Stimulated activated CD4-positive, alpha-beta T cell treated with anti-CD3 and anti-CD28 coated beads, Interleukin-12 subunit alpha, Interleukin-12 subunit beta, amount 100 ng/mL, for 48 hours (primary cell): ENCODE data around the gene CCDC152.
"Not testable (repeated sequence)": the region's sequence is repeated elsewhere in the genome, so short reads cannot be mapped to it uniquely, and the experiment has no call there.

Source experiments
- DNase-seq, 3 donors: peaks; one replicate each; pipeline ENCODE4 v3.0.0-alpha.2; 2020; ENCODE audit warnings: low read depth in 2 of 3, low spot score in 1 of 3

Gene CCDC152

GRCh38 chr5:42811591-42812446 is 55.2 kb downstream of the CCDC152 start, which contains the start of gene SELENOP:
Gene SELENOP, minus strand, starts transcription at chr5:42811892. Its CDS starts 3,539 bp downstream, at chr5:42808353.
- DNase-seq: no peak

DNA sequence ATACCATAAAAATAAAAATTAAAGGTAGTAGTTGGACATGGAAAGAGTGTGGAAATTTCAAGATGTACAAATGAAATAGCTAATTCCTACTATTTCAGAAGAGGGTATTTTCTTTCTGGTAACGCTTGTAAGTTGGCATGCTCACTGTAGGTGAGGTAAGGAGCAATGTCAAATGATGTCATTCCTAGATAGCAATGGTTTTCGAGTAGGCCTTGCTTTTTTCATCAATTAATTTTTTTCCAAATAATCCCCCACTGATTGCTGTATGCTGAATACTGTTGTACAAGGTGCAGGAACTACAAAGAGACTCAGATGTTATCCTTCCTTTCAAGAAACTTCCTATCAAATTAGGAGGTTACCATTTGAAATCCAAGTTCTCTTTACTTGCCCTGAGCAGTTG is 56.0 kb downstream of the CCDC152 start:
- DNase-seq: no peak

- DNase-seq: no peak
These were observed 56.9 kb downstream of the CCDC152 start for GRCh38 chr5:42813533-42813932.

DNA sequence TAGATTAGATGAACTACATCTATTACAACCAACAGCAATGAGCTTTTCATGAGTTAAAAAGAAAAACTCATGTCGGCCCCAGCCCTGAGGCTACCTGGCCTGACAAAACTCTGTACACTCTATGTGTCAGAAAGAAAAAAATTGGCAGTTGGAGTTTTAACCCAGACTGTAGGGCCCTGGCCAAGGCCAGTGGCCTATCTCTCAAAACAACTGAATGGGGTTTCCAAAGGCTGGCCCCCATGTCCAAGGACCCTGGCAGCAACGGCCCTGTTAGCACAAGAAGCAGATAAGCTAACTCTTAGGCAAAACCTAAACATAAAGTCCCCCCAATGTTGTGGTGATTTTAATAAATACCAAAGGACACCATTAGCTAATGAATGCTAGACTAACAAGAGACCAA is 59.9 kb downstream of the CCDC152 start:
- DNase-seq: not testable (repeated sequence)

- DNase-seq: no peak
These were observed 63.1 kb downstream of the CCDC152 start for GRCh38 chr5:42819745-42820144.

GRCh38 chr5:42822548-42822947 is 65.9 kb downstream of the CCDC152 start:
- no peak for DNase-seq

GRCh38 chr5:42824347-42824976 is 67.8 kb downstream of the CCDC152 start:
- DNase-seq: no peak

DNA sequence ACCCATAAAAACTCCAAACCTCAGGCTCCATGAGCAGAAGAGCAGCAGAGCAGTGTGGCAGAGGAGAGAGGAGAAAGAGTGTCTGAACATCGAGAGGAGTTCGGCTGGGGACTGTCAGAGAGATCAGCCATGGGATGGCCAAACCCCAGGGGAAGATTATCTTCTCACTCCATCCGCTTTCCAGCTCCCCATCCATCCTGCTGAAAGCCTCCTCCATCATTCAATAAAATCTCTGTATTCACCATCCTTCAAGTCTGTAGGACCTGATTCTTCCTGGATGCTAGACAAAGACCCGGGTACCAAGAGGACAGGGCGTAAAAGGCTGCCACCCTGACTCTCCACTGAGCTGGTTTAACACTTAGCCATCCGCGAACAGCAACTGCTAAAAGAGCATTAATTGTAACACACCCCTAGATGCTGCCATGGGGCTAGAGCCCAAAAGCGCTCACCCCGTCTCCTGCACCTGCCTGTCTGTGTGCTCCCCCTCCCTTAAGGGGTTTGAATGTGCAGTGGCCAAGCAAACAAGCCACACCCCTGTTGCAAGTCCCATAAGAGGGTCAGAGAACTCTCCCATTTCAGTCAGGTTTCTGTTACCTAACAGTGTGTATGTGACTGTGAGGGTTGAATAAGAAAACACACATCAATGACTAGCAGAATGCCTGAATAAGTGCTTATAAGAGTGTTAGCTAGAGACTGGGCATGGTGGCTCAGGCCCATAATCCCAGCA is 69.0 kb downstream of the CCDC152 start:
- no peak for DNase-seq

DNA sequence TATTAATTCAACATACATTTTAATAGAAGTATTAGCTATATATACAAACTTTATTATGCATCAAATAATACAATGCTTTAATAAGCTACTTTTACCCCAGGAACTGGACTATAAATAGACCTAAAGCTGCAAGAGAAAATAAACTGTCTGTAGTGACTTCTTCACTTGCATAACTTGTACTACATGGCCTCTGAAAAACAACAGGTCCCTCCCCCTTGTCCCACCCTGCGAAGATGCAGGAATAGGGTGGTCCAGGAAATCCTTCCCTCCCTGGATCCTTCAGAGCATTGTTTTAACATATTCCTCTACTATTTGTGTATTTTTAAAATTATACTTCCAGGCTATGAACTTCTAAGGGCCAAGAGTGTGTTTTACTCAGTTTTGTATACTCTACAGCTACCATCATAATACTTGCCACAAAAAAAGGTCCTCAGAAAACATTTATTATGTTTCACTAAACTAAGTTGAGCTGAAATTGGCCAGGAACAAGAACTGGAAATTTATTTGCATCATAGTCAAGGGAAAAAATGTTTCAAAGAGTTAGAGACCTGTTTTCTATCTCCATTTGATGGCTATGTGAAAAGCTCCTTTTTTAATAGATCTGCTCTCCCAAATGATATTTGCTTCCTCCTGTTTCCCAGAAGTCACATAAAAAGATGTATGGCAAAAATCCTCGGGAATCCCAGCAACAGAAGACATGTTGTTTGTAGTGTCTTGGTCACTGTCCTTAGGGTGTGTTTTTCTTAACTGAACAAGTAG is 70.3 kb downstream of the CCDC152 start:
- no peak for DNase-seq

GRCh38 chr5:42828671-42829070 is 72.1 kb downstream of the CCDC152 start:
- no peak for DNase-seq

DNA sequence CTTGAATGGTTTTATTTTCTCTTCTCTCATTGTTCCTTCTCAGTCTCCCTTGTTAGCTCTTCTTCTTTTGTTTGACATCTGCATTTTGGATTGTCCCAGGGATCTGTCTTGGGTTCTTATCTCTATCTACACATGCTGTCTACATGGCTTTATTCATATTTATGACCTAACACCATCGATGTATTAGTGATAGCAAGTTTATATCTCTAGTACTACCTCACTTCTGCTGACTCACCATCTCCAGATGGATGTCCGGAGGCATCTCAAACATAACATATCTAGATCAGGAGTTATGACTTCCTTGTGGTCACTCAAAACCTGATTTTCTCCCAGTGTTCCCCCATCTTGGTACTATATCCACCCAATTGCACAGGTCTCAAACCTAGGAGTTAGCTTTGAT is 74.3 kb downstream of the CCDC152 start:
- DNase-seq: no peak

DNA sequence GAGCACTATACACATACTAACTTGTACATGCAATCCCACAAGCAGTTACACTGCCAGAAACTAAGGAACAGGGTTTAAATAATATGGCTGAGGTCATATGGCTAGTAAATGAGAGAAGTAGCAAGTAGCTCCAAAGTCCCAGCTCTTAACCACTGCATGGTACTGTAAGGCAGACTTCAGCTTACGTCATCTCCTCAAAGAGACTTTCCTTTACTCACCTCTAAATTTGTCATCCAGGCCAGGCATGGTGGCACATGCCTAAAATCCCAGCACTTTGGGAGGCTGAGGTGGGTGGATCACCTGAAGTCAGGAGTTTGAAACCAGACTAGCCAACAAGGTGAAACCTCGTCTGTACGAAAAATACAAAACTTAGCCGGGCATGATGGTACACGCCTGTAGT is 75.4 kb downstream of the CCDC152 start:
- DNase-seq: no peak

DNA sequence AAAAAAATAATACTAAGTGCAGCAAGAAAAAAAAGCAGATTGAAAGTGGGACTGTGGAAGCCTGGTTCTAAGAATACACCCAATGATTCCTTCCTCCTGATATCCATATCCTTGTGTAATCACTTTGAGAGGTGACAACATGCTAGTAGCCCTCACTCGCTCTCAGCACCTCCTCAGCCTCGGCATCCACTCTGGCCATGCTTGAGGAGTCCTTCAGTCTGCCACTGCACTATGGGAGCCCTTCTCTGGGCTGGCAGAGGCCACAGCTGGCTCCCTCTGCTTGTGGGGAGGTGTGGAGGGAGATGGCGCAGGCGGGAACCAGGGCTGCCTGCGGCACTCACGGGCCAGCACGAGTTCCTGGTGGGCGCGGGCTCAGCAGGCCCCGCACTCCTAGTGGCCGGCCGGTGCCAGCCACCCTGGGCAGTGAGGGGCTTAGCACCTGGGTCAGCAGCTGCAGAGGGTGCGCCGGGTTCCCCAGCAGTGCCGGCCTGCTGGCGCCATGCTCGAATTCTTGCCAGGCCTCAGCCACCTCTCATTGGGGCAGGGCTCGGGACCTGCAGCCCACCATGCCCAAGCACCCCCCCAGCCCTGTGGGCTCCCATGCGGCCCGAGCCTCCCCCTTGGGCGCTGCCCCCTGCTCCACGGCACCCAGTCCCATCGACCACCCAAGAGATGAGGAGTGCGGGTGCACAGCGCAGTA is 79.6 kb downstream of the CCDC152 start:
- no peak for DNase-seq

DNA sequence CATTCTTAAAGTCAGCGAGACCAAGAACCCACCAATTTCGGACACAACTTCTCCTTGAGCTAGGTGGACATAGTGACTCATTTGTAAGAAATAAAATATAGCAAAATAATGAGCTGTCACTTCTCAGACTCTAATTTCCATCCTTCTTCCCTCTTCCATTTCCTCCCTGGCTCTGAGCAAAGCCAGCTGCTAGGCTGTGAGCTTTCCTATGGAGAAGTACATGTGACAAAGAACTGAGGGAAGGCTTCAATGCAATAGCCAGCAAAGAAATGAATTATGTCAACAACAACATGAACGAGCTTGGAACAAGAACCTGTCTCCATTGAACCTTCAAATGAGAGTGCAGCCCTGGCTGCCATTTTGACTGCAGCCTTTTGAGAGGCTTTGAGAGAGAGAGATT is 81.0 kb downstream of the CCDC152 start:
- DNase-seq: no peak

DNA sequence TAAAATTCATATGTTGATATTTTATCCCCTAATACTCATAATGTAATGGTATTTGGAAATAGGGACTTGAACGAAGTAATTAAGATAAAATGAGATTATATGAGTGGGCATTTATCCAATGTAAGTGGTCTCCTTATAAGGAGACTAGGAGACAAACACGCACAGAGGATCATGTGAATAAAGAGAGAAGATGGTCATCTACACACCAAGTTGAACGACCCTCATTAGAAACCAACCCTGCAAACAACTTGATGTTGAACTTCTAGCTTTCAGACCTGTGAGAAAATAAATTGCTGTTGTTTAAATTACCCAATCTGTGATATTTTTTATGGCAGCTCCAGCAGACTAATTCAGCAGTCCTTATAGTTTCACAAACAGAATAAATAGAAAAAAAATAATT is 82.6 kb downstream of the CCDC152 start:
- no peak for DNase-seq

- no peak for DNase-seq
These were observed 83.7 kb downstream of the CCDC152 start for GRCh38 chr5:42840269-42840668.

DNA sequence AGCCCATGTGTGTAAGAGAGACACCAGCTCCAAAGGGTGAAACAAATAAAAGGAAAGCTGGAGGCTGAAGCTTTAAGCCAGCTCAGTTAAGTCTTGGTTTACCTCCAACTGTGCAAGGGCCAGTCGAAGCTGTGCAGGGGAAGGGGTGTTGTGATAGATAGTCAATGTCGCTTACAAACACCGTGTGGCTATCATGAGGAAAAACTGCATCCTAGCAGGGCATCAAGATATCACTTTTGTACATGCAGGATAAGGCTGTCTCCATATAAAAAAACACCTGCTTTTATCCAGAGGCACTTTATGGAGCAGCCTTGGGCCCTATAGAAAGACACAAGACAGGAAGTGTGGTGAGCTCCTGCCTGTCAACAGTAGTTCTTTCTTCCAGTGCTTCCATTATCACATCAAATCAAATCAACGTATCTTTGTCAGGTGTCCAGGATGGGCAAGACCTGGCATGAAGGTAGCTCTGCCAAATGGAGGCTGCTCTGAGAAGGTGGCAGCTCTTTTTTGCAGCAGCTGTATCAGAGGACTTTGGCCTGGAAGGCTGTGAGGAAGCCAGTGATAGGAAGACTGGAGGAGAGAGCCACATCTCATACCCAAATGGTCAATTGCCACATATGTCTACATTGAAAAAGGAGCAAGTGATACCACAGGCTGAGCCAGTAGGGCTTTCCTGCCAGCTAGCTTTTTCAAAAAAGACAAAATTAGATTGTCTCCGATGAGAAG is 84.4 kb downstream of the CCDC152 start:
- DNase-seq: no peak

DNA sequence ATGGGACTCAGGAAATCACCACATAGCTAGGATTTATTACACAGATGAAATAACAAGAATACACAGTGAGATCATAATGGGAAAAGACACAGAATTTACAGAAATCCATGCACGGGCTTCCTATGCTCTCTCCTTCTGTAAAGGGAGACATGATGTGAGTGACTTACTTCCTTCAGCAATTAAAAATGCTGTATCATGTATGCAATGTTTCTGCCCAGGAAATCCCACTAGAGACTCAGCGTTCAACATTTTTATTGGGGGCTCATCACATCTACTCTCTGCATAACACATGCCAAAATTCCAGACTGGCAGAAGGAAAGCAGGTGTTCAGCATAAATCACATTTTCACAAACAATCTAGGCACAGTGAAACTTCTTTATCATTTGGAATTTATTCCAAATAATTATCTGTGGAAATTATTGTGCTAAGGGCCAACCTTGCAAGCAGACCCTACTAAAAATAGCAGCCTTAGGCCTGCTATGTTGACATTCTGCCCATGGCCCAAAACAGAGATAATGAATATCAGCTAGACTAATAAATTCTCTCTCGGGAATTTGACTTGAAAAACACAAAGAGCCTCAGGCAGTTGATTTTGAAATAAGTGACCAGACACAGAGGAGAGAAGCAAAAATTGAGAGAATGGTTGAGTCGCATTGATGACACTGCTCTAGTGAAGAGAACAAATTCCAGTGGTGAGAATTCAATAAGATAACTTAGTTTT is 86.5 kb downstream of the CCDC152 start:
- no peak for DNase-seq

- no peak for DNase-seq
These were observed 87.2 kb downstream of the CCDC152 start for GRCh38 chr5:42843675-42844292.
